Measurements from ENCODE around the gene STXBP5.

Gene STXBP5

GRCh38 chr6:147179809-147180208 lies 24.4 kb upstream of the STXBP5 start:
- DNase-seq = no peak

- no peak for DNase-seq
These were observed 23.3 kb upstream of the STXBP5 start for GRCh38 chr6:147180926-147181325.

GRCh38 chr6:147184379-147184778 lies 19.8 kb upstream of the STXBP5 start:
- no peak for DNase-seq

GRCh38 chr6:147185216-147185615 lies 19.0 kb upstream of the STXBP5 start:
- DNase-seq = no peak

- DNase-seq = no peak
These were observed 13.7 kb upstream of the STXBP5 start for GRCh38 chr6:147190556-147190955.

- no peak for DNase-seq
These were observed 11.8 kb upstream of the STXBP5 start for GRCh38 chr6:147192278-147192911.

GRCh38 chr6:147194652-147195411 lies 9.4 kb upstream of the STXBP5 start:
- DNase-seq = no peak

- no peak for DNase-seq
These were observed 8.7 kb upstream of the STXBP5 start for GRCh38 chr6:147195510-147195909.

GRCh38 chr6:147195987-147196386 lies 8.2 kb upstream of the STXBP5 start:
- DNase-seq = no peak

GRCh38 chr6:147200711-147201110 lies 3.5 kb upstream of the STXBP5 start:
- no peak for DNase-seq

- no peak for DNase-seq
These were observed 2.2 kb upstream of the STXBP5 start for GRCh38 chr6:147201885-147202515.

GRCh38 chr6:147202516-147203310 lies 1.5 kb upstream of the STXBP5 start:
- DNase-seq = peak; percentile 75 to 92 (median 85)

GRCh38 chr6:147203311-147204059 lies 732 bp upstream of the STXBP5 start:
- DNase-seq = peak; percentile 58 to 93 (median 66)

GRCh38 chr6:147204843-147205311 lies 660 bp downstream of the STXBP5 start:
- DNase-seq = peak in 2 of 6 experiments; percentile 11 to 51

GRCh38 chr6:147205690-147206600 lies 1.7 kb downstream of the STXBP5 start:
- DNase-seq = no peak

- DNase-seq = no peak
These were observed 3.1 kb downstream of the STXBP5 start for GRCh38 chr6:147207351-147207750.

- DNase-seq = no peak
These were observed 3.9 kb downstream of the STXBP5 start for GRCh38 chr6:147207837-147208754.

GRCh38 chr6:147209762-147210449 lies 5.7 kb downstream of the STXBP5 start:
- DNase-seq = no peak

GRCh38 chr6:147211349-147211748 lies 7.1 kb downstream of the STXBP5 start:
- DNase-seq = no peak

Data from stimulated activated naive CD4-positive, alpha-beta T cell (primary cell).